Measurements from ENCODE around the gene ZNF410. TPM values are rescaled to one million over a fixed set of nuclear protein-coding genes. Genes with fewer than 3 reads are reported as not detected.

ZNF410 gene
- total and polyA plus RNA-seq, 2 of the 13 experiments (the other 11 are each of a cell fraction or from before 2014, with no cell fraction given): 19.2 to 44.3 TPM

DNA sequence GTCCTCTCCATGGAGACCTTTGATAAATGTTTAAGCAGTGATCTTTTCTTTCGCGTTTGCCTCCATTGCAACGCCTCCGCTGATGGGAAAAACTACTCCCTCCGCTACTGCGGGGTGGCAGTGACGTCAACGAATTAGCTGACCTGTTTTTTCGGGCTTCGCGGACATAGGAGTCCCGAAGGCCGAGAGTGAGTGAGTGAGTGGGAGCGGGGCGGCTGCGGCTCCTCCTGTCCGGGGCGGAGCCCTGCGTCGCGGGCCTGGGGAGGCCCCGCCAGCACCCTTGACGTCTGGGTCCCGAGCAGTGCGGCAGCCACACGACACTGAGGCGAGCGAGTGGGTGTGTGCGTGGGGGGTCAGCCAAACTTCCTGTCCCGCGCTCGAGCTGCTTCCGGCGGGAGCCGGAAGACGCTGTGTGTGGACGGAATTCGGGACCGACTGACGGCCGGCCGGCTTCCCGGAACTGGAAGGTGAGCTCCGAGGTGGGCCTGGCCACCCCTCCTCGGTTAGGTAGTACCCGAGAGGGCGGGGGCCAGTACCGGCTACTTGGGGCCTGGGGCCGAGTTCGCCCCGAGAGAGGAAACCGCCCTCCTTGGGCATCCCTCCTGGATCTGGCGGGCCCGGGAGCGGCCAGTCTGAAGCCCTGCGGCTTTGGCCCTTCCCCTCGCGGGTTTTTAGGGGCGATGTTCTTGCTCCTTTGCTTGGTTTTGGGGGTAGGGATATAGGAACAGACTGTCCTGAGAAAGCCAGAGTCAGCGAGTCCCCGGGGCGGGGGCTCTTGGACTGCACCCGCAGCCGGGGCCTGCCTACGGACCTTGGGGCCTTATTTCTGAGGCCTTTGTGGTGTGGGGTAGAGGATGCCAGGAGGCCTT is at the start of gene ZNF410 (continued):
- TF ChIP-seq, protein P1, sequence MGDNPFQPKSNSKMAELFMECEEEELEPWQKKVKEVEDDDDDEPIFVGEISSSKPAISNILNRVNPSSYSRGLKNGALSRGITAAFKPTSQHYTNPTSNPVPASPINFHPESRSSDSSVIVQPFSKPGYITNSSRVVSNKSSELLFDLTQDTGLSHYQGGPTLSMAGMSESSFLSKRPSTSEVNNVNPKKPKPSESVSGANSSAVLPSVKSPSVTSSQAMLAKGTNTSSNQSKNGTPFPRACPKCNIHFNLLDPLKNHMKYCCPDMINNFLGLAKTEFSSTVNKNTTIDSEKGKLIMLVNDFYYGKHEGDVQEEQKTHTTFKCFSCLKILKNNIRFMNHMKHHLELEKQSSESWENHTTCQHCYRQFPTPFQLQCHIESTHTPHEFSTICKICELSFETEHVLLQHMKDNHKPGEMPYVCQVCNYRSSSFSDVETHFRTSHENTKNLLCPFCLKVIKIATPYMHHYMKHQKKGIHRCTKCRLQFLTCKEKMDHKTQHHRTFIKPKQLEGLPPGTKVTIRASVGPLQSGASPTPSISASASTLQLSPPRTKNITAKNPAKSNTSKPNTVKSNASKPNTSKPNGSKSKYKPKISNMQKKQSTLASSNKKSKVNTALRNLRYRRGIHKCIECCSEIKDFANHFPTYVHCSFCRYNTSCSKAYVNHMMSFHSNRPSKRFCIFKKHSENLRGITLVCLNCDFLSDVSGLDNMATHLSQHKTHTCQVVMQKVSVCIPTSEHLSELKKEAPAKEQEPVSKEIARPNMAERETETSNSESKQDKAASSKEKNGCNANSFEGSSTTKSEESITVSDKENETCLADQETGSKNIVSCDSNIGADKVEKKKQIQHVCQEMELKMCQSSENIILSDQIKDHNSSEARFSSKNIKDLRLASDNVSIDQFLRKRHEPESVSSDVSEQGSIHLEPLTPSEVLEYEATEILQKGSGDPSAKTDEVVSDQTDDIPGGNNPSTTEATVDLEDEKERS (CRISPR knock-in tag; IDR thresholded peaks at IDR 0.05): no peak
- TF ChIP-seq, protein P2, sequence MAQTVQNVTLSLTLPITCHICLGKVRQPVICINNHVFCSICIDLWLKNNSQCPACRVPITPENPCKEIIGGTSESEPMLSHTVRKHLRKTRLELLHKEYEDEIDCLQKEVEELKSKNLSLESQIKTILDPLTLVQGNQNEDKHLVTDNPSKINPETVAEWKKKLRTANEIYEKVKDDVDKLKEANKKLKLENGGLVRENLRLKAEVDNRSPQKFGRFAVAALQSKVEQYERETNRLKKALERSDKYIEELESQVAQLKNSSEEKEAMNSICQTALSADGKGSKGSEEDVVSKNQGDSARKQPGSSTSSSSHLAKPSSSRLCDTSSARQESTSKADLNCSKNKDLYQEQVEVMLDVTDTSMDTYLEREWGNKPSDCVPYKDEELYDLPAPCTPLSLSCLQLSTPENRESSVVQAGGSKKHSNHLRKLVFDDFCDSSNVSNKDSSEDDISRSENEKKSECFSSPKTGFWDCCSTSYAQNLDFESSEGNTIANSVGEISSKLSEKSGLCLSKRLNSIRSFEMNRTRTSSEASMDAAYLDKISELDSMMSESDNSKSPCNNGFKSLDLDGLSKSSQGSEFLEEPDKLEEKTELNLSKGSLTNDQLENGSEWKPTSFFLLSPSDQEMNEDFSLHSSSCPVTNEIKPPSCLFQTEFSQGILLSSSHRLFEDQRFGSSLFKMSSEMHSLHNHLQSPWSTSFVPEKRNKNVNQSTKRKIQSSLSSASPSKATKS (CRISPR knock-in tag; IDR thresholded peaks at IDR 0.05): no peak
- TF ChIP-seq SPEN (CRISPR knock-in tag; IDR thresholded peaks at IDR 0.05; ENCODE audit: low read depth) (peak; percentile 78; the same call in 1 of the 2 replicates), SNAI1 (CRISPR knock-in tag; IDR thresholded peaks at IDR 0.05; ENCODE audit: borderline replicate concordance) (peak; percentile 86; the same call in 1 of the 2 replicates), NFE2 (CRISPR knock-in tag; IDR thresholded peaks at IDR 0.05) (peak; percentile 23; the same call in 1 of the 2 replicates), FOXA3 (CRISPR knock-in tag; IDR thresholded peaks at IDR 0.05) (peak; percentile 68), HNRNPH1 (optimal IDR thresholded peaks at IDR 0.05; ENCODE audit: low read depth, low read length) (no peak), ZNF816 (CRISPR knock-in tag; IDR thresholded peaks at IDR 0.05; ENCODE audit: borderline replicate concordance) (peak; percentile 69; the same call in 1 of the 2 replicates), NKX3-1 (CRISPR knock-in tag; IDR thresholded peaks at IDR 0.05) (peak; percentile 94), CBX5 (CRISPR knock-in tag; IDR thresholded peaks at IDR 0.05; ENCODE audit: borderline replicate concordance) (no peak; the same call in 1 of the 2 replicates), ZBTB21 (CRISPR knock-in tag; IDR thresholded peaks at IDR 0.05) (peak; percentile 98), ZBTB38 (CRISPR knock-in tag; IDR thresholded peaks at IDR 0.05) (peak; percentile 88), CHD4 (IDR thresholded peaks at IDR 0.05; ENCODE audit: borderline replicate concordance, low read length) (no peak; the same call in 1 of the 2 replicates)
- TF ChIP-seq, protein P3, sequence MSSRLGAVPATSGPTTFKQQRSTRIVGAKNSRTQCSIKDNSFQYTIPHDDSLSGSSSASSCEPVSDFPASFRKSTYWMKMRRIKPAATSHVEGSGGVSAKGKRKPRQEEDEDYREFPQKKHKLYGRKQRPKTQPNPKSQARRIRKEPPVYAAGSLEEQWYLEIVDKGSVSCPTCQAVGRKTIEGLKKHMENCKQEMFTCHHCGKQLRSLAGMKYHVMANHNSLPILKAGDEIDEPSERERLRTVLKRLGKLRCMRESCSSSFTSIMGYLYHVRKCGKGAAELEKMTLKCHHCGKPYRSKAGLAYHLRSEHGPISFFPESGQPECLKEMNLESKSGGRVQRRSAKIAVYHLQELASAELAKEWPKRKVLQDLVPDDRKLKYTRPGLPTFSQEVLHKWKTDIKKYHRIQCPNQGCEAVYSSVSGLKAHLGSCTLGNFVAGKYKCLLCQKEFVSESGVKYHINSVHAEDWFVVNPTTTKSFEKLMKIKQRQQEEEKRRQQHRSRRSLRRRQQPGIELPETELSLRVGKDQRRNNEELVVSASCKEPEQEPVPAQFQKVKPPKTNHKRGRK (CRISPR knock-in tag; IDR thresholded peaks at IDR 0.05): no peak
- TF ChIP-seq, protein P4, sequence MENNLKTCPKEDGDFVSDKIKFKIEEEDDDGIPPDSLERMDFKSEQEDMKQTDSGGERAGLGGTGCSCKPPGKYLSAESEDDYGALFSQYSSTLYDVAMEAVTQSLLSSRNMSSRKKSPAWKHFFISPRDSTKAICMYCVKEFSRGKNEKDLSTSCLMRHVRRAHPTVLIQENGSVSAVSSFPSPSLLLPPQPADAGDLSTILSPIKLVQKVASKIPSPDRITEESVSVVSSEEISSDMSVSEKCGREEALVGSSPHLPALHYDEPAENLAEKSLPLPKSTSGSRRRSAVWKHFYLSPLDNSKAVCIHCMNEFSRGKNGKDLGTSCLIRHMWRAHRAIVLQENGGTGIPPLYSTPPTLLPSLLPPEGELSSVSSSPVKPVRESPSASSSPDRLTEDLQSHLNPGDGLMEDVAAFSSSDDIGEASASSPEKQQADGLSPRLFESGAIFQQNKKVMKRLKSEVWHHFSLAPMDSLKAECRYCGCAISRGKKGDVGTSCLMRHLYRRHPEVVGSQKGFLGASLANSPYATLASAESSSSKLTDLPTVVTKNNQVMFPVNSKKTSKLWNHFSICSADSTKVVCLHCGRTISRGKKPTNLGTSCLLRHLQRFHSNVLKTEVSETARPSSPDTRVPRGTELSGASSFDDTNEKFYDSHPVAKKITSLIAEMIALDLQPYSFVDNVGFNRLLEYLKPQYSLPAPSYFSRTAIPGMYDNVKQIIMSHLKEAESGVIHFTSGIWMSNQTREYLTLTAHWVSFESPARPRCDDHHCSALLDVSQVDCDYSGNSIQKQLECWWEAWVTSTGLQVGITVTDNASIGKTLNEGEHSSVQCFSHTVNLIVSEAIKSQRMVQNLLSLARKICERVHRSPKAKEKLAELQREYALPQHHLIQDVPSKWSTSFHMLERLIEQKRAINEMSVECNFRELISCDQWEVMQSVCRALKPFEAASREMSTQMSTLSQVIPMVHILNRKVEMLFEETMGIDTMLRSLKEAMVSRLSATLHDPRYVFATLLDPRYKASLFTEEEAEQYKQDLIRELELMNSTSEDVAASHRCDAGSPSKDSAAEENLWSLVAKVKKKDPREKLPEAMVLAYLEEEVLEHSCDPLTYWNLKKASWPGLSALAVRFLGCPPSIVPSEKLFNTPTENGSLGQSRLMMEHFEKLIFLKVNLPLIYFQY (CRISPR knock-in tag; IDR thresholded peaks at IDR 0.05; ENCODE audit: borderline replicate concordance): peak; percentile 60; the same call in 1 of the 2 replicates

Measured in HepG2 (cell line).